Bronchial epithelial cell (primary cell): ENCODE results near the gene ALG10. TPM values are rescaled to one million over a fixed set of nuclear protein-coding genes. Genes with fewer than 3 reads are reported as not detected.
A peak's percentile ranks its signal among the peaks of the same experiment; 100 is the strongest.
"Not testable (repeated sequence)": the region's sequence is repeated elsewhere in the genome, so short reads cannot be mapped to it uniquely, and the experiment has no call there.

Source experiments
- DNase-seq: peaks from one replicate; pipeline ENCODE4 v3.0.0-alpha.2; 2010; ENCODE audit warnings: low read depth
- FAIRE-seq: peaks from 2 replicates; lab custom pipeline; 2011; peaks lifted over from hg19 to GRCh38; lab: Jason Lieb, UNC
- H3K27me3 ChIP-seq: 2 replicates; pipeline ENCODE4 v1.5.1; 2011; ENCODE audit warnings: low read length; ENCODE audit not compliant: control insufficient read depth, insufficient read depth
- H3K36me3 ChIP-seq: 2 replicates; pipeline ENCODE4 v1.5.1; 2011; ENCODE audit warnings: low read length; ENCODE audit not compliant: control insufficient read depth, insufficient read depth
- H3K4me3 ChIP-seq: 2 replicates; pipeline ENCODE4 v1.5.1; 2011; ENCODE audit warnings: mild to moderate bottlenecking, low read depth, low read length, control low read depth
- total RNA-seq: library from RNA; depleted of rRNA; stranded (reverse); fragments of >200 nt; gene quantifications from 2 replicates; pipeline ENCODE4 v1.2.1, GENCODE V29; 2014
- TF ChIP-seq, protein P1 (sequence below): IDR thresholded peaks from 2 replicates; pipeline ENCODE4 v1.5.1; 2011; ENCODE audit warnings: mild to moderate bottlenecking, moderate library complexity, low read length, control low read depth, inconsistent platforms; ENCODE audit not compliant: insufficient read depth, severe bottlenecking

ALG10 gene
- total RNA-seq, 1 donor from 2014 or later, result 2.6 TPM

DNA sequence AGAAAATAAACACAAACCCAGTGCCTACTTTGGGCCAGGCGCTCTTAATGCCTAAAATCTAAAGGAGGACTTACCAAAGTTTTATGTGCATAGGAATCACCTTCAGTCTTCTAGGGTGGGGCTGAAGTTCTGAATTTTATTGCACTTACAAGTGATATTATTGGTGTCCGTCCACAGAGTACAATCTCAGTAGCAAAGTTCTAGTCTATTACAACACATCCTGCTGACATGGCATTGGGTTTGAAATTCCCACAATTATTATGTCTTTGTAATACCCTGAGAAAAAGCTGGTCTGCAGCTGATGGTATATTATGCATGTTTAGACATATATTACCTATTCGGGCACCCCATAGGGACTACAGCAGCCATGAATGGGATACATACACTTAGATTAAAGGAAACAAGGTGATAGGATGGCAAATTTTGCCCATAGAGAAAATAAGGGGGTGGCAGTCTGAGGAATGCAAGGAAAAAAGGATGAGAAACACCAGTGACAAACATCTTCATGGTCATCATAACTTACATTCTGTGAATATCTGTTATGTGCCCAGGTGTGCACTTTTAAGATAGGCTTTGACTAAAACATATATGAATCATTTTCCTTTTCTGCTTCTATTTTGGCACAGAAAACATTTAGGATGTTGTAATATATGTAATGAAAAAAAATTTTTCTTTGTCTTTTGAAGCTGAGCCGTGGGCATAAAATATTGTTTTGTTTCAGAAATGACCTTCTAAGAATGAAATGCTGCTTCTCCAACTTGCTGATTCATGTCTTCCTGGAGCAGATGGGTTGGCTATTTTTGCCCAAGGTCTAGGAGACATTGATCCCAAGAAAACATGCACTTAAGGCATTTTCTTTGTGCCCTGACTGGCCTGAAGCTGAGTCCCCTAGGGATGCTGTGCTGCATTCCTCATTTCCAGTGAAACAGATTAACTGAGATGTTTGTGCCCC lies 27.2 kb upstream of the ALG10 start:
- H3K36me3 ChIP-seq, result no peaks in the 10 kb centered on the region
- FAIRE-seq (no peak), DNase-seq (peak; percentile 90)
- TF ChIP-seq, protein P1, sequence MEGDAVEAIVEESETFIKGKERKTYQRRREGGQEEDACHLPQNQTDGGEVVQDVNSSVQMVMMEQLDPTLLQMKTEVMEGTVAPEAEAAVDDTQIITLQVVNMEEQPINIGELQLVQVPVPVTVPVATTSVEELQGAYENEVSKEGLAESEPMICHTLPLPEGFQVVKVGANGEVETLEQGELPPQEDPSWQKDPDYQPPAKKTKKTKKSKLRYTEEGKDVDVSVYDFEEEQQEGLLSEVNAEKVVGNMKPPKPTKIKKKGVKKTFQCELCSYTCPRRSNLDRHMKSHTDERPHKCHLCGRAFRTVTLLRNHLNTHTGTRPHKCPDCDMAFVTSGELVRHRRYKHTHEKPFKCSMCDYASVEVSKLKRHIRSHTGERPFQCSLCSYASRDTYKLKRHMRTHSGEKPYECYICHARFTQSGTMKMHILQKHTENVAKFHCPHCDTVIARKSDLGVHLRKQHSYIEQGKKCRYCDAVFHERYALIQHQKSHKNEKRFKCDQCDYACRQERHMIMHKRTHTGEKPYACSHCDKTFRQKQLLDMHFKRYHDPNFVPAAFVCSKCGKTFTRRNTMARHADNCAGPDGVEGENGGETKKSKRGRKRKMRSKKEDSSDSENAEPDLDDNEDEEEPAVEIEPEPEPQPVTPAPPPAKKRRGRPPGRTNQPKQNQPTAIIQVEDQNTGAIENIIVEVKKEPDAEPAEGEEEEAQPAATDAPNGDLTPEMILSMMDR, result no peak
- no peaks in the 10 kb centered on the region for H3K27me3 ChIP-seq
- H3K4me3 ChIP-seq, result no peak overlapping the region

DNA sequence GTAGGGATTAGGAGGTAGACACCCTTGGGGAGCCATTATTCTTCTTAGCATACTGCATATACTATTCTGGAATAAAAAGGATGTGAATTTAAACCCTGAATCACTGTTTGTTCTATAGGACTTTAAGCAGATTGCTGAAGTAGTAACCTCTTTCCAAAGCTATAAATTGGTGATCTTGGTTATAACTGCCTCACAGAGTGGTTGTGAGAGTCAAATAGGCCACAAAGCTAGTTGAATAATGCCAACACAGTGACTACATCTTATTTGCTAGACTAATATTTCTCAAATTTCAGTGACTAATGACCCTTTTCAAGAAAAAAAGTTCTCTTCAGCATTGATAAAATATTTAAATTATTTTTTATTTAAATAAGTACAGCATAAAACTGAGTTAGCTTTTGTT lies 13.5 kb upstream of the ALG10 start:
- not testable (repeated sequence) for H3K4me3 ChIP-seq, H3K36me3 ChIP-seq, FAIRE-seq, DNase-seq, H3K27me3 ChIP-seq

DNA sequence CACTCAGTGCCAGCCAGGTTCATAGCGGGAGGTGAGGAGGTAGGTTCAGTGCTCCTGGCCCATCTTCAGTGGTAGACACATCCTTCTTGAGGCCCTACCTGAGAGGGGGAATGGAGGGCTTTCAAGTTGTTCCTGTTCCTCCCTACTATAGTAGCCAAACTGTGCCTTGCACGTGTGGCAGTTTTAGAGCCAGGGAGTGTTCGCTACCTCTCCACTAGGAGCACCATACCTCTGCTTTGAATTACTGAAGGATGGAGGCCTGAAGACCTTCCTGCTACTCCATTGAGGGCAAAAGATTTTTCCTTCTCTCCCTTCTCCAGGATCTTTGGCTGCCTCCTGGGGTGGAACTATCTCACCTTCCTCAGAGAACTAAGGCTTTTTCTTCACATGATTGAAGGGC lies 5.9 kb upstream of the ALG10 start:
- Histone ChIP-seq H3K27me3 (no peaks in the 10 kb centered on the region), H3K4me3 (no peak overlapping the region), H3K36me3 (no peaks in the 10 kb centered on the region)
- TF ChIP-seq, protein P1, result no peak
- DNase-seq (no peak), FAIRE-seq (no peak)

DNA sequence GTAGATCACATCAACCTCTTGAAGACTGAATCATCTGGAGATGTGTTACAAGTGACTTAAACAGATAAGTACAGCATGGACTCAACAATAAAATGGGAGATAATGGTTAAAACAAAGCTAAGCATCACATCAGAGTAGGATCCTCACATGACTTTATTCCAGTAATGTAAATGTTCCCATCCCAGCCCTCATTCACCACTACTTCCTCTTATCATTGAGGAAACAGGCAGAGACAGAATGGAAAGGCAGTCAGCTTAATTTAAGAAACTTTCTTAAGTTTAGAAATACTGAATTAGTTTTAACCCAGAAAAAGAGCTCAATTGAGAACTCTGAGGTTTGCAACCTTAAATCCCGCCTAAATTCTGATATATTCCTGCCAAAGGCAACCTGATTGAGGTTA lies 1.2 kb upstream of the ALG10 start:
- H3K27me3 ChIP-seq, result no peaks in the 10 kb centered on the region
- DNase-seq (no peak), FAIRE-seq (no peak)
- no peaks in the 10 kb centered on the region for H3K36me3 ChIP-seq
- H3K4me3 ChIP-seq, result no peak overlapping the region
- TF ChIP-seq, protein P1, result no peak

DNA sequence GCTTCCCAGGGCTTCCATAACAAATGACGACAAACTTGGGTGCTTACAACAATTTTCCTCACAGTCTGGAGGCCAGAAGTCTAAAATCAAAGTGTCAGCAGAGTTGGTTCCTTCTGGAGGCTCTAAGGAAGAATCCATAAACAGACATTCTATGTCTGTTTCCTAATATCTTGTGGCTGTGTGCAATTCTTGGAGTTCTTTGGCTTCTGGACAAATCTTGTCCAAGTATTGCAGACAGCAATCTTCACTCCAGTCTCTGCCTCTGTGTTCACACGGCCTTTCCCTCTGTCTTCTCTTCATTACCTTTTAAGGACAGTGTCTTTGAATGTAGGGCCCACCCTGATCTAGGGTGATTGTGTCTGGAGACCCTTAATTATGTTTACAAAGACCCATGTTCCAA lies 5.4 kb downstream of the ALG10 start:
- H3K4me3 ChIP-seq, DNase-seq, H3K27me3 ChIP-seq, H3K36me3 ChIP-seq: not testable (repeated sequence)
- FAIRE-seq, result peak; percentile 36

DNA sequence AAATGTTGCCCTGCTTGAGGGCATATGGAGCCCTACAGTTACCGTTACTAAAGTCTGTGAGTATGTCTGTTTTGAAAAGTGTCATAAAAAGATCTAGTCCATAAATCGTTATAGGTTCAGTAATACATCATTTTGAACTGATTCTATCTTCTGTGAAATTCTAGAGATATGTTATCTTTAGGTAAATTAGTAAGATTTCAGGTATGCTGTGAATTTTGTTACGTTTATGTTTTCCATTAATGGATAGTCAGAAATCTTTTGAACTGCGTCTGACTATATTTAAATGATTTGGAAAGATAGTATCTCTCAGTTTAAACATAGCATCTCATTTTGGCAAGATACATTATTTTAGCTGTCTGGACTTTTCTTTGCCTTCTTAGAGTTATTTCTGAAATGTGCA lies 8.3 kb downstream of the ALG10 start:
- H3K36me3 ChIP-seq, result no peaks in the 10 kb centered on the region
- no peak for FAIRE-seq
- TF ChIP-seq, protein P1, result no peak
- H3K4me3 ChIP-seq, result no peak overlapping the region
- no peak for DNase-seq
- no peaks in the 10 kb centered on the region for H3K27me3 ChIP-seq
